Pancreas (tissue), 10 donors: ENCODE measurements around the gene ACTG1. TPM values are rescaled to one million over a fixed set of nuclear protein-coding genes. Genes with fewer than 3 reads are reported as not detected.

ENCODE experiments used
- ATAC-seq, 4 donors: fragments of 200-7000 bp; cut with Tn5 transposase; one replicate each; pipeline versions ENCODE4 v1.8.0 to v1.9.1; 2020; ENCODE audit warnings: mild to moderate bottlenecking in 4 of 4, moderate library complexity in 4 of 4
- DNase-seq, 6 donors: peaks; one replicate each; pipeline ENCODE4 v3.0.0-alpha.2; 2020
- FAIRE-seq: peaks from 2 replicates; lab custom pipeline; 2012; peaks lifted over from hg19 to GRCh38; lab: Jason Lieb, UNC
- H3K27ac ChIP-seq, 4 donors: fragments of 200-600 bp; sonication (generic); 1 replicate in 3 of 4; 2 replicates in 1 of 4; pipeline versions ENCODE4 v1.5.0 to v1.8.0; 2020
- H3K27me3 ChIP-seq, 4 donors: fragments of 200-600 bp; one replicate each; pipeline ENCODE4 v1.8.0; 2021
- H3K36me3 ChIP-seq, 3 donors: fragments of 200-600 bp; sonication (generic) in 1 of 3; one replicate each; pipeline versions ENCODE4 v1.5.0 to v1.8.0; 2020 to 2021
- H3K4me1 ChIP-seq, 3 donors: fragments of 200-600 bp; one replicate each; pipeline ENCODE4 v1.8.0; 2021
- H3K4me3 ChIP-seq, 4 donors: fragments of 200-600 bp; sonication (generic) in 2 of 4; one replicate each; pipeline versions ENCODE4 v1.5.0 to v1.8.0; 2020 to 2021
- H3K9me3 ChIP-seq, 4 donors: fragments of 200-600 bp; one replicate each; pipeline ENCODE4 v1.8.0; 2021
- CTCF ChIP-seq, 4 donors: fragments of 200-600 bp; sonication (generic) in 3 of 4; IDR thresholded peaks; one replicate each; pipeline versions ENCODE4 v1.5.0 to v1.8.0; 2021; ENCODE audit warnings: antibody characterized with exemption in 4 of 4
- WGBS, 2 donors: extraction: QIAGEN DNeasy Blood & Tissue Kit; methylation state at CpG; one replicate each; pipeline ENCODE4 v1.1.7; 2013; 5-methylcytosine and 5-hydroxymethylcytosine counted together
- intact Hi-C, 3 donors: fragments of 100-400 bp; cut with DNase I; formaldehyde crosslinking; loops; one replicate each; pipeline versions ENCODE4 v1.11.1 to v1.14.2; 2022
- polyA plus RNA-seq, 2 donors: library from polyadenylated mRNA; stranded (reverse); fragments of 200-250 nt; gene quantifications; one replicate each; pipeline ENCODE4 v1.2.3, GENCODE V29; 2013
- total RNA-seq, 6 donors: library from RNA; stranded (reverse); fragmentation: NEBNext Ultra II Directional in 4 of 6; extraction: Animal tissue kit (Norgen Biotek cat#: 25700) in 4 of 6; gene quantifications; one replicate each; pipeline versions ENCODE4 v1.2.1 to v1.2.4, GENCODE V29; 2021 to 2023
- donor health status: healthy with polysubstance abuse.
- donor health status: DM: no; HTN: no; CAD: no; lungs with moderate emphysema.
- donor health status: DM: no; HTN: no; CAD: no.
- donor health status: control.
- donor health status: control.
- donor health status: Bipolar disorder and iron deficiency.
- donor health status: DM: yes; HTN: yes; CAD: no.
- donor health status: DM: no; HTN: no; CAD: no.
- donor health status: DM: no; HTN: no; CAD: no.
- donor health status: DM: yes; HTN: yes; CAD: no.

ACTG1 gene
- total and polyA plus RNA-seq, 8 donors = 889 to 2,872 (median 1,674) TPM

GRCh38 chr17:81484195-81484979 lies 28.2 kb downstream of the ACTG1 start:
- intact Hi-C loops = loop anchor here in 2 of 3 donors (5.0 to 10.0 kb wide), 4 partner anchors 80 to 230 kb away; no protein-coding TSS in a partner anchor
- Histone ChIP-seq H3K4me1 (peaks cover 5 to 21% (median 11%) of the 10 kb centered on the region in 3 donors), H3K9me3 (no peaks in the 10 kb centered on the region), H3K27ac (peak overlapping the region in 2 of 4 donors; percentile 44 to 62), H3K27me3 (no peaks in the 10 kb centered on the region), H3K36me3 (no peaks in the 10 kb centered on the region), H3K4me3 (peak overlapping the region in 3 of 4 donors; percentile 23 to 45 (median 43))
- peak; percentile 78 to 83 (median 80) for ATAC-seq
- FAIRE-seq = no peak
- 6% methylated on average over 60 of the region's 60 CpGs for WGBS, 2 donors
- peak; percentile 98 to 99 (median 99) for TF ChIP-seq CTCF (IDR thresholded peaks at IDR 0.05)
- DNase-seq = peak; percentile 89 to 97 (median 94)

DNA sequence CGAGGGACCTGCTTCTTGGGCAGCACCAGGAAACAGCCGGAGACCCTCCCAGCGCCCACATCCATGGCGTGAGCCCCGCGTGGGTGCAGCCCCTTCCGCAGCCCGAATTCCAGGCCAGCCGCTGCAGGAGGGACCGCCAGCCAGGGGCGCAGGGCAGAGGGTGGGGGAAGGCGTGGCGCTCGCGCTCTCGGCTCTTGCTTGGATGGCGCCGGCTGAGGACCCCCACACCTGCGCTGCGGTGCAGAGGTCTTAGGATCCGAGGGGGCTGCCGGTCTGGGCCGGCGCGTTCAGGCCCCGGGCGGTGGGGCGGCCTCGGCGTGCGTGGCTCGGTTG lies 28.8 kb downstream of the ACTG1 start:
- peak overlapping the region; percentile 43 to 62 (median 48) for H3K27ac ChIP-seq
- FAIRE-seq (no peak), ATAC-seq (peak; percentile 0 to 2 (median 1)), DNase-seq (peak in 4 of 6 donors; percentile 46 to 86 (median 71))
- H3K36me3 ChIP-seq = no peaks in the 10 kb centered on the region
- peak overlapping the region in 3 of 4 donors; percentile 23 to 45 (median 43) for H3K4me3 ChIP-seq
- no peaks in the 10 kb centered on the region for H3K9me3 ChIP-seq
- intact Hi-C loops = loop anchor here in 2 of 3 donors (5.0 to 10.0 kb wide), 4 partner anchors 79 to 229 kb away; no protein-coding TSS in a partner anchor
- 18 to 47% methylated on average over 31 to 32 of the region's 32 CpGs for WGBS, 2 donors
- H3K27me3 ChIP-seq = no peaks in the 10 kb centered on the region
- H3K4me1 ChIP-seq = peaks cover 5 to 20% (median 11%) of the 10 kb centered on the region in 3 donors
- TF ChIP-seq CTCF (IDR thresholded peaks at IDR 0.05) = no peak

- H3K4me3 ChIP-seq = peak overlapping the region in 3 of 4 donors; percentile 23 to 45 (median 43)
- intact Hi-C loops = loop anchor here in 2 of 3 donors (5.0 to 10.0 kb wide), 4 partner anchors 78 to 228 kb away; no protein-coding TSS in a partner anchor
- no peak for TF ChIP-seq CTCF (IDR thresholded peaks at IDR 0.05)
- peak overlapping the region; percentile 43 to 62 (median 48) for H3K27ac ChIP-seq
- peak; percentile 84 to 92 (median 88) for DNase-seq
- 36 to 82% methylated on average over 27 to 29 of the region's 29 CpGs for WGBS, 2 donors
- H3K9me3 ChIP-seq = no peaks in the 10 kb centered on the region
- ATAC-seq = peak; percentile 64 to 77 (median 71)
- no peaks in the 10 kb centered on the region for H3K36me3 ChIP-seq
- H3K4me1 ChIP-seq = peaks cover 0 to 17% (median 11%) of the 10 kb centered on the region in 3 donors
- FAIRE-seq = no peak
- no peaks in the 10 kb centered on the region for H3K27me3 ChIP-seq
Observed at GRCh38 chr17:81483085-81483861, 29.3 kb downstream of the ACTG1 start.

DNA sequence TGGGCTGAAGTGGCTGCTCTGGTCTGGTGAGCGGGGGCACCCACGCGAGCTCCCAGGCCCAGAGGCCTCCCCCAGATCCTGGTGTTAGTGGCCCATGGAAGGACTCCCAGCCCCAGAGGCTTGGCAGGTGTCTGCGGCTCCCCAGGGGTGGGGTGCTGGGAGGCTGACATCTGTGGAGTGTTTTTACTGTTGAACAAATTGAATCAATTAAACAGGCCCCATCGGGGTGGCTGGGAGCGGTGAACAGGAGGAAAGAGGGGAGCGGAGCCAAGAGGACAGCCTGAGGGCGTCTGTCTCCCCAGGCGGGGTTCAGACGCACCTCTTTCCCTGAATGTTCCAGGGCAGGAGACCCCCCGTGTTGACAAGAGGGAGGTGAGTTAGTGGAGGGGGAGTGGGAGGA lies 29.9 kb downstream of the ACTG1 start:
- ATAC-seq (peak in 2 of 4 donors; percentile 2 to 34), DNase-seq (peak in 4 of 6 donors; percentile 49 to 63 (median 56)), FAIRE-seq (no peak)
- H3K4me3 ChIP-seq = peak overlapping the region in 1 of 4 donors; percentile 43
- intact Hi-C loops = loop anchor here in 2 of 3 donors (5.0 to 10.0 kb wide), 4 partner anchors 78 to 228 kb away; no protein-coding TSS in a partner anchor
- no peak for TF ChIP-seq CTCF (IDR thresholded peaks at IDR 0.05)
- peaks cover 0 to 17% (median 11%) of the 10 kb centered on the region in 3 donors for H3K4me1 ChIP-seq
- H3K27ac ChIP-seq = peak overlapping the region in 2 of 4 donors; percentile 43 to 62
- no peaks in the 10 kb centered on the region for H3K9me3 ChIP-seq
- WGBS, 2 donors = 44 to 83% methylated on average over 11 of the region's 11 CpGs
- H3K36me3 ChIP-seq = no peaks in the 10 kb centered on the region
- no peaks in the 10 kb centered on the region for H3K27me3 ChIP-seq
